ENCODE results near the gene FOXP1.

The FOXP1 gene

DNA sequence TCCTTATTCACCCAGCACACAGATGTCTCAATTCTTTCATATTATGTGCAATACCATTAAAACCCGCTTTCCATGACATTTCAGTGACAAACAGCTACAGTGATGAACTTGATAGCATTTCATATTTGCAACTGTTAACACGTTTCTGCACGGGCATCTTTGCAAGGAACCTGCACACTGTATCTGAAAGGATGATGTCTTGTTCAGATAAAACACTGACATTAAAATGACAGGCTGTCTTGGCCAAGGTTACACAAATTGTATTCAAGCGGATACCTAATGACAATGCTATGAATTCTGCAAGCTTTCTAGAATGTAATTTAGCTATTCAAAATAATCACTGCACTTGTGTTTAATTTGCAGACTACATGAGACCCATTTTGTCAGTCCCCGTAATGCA is 529.2 kb downstream of the FOXP1 start:
- no peak for DNase-seq (ENCODE audit: low read depth)

DNA sequence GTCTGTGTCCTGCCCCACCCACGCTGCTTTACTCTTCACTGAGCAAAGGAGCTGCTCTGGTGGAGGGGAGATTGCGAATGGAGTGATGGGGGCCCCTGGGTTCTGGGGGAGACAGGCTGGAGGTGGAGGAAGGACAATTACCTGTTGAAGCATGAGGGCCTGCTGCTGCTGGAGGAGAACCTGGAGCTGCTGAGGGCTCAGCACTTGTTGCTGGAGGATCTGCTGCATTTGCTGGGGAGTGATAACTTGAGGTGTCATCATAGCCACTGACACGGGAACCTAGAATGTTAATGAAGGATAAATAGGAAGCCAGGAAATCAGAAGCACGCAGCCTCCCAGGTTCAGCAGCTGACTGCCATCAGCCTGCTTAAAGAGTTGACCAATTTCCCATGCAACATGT is 530.0 kb downstream of the FOXP1 start:
- DNase-seq (ENCODE audit: low read depth), result no peak

DNA sequence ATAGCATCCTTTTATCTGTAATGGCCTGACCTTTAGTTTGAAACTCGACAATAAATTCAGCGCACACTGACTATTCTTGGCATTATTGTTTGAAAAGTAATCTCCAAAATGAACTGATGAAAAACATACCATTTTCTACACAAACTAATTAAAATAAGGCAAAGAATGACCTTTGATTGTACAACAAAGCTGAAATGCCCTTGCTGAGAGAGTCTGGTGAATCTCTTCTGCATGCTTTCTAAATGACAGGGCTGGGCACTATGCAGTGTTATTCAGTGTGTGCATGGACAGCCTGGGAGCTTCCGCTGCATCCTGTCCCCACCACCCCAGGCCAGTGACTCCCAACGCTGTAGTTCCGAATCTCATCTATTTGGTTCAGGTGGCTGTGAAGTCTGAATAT is 530.8 kb downstream of the FOXP1 start:
- DNase-seq (ENCODE audit: low read depth), result no peak

DNA sequence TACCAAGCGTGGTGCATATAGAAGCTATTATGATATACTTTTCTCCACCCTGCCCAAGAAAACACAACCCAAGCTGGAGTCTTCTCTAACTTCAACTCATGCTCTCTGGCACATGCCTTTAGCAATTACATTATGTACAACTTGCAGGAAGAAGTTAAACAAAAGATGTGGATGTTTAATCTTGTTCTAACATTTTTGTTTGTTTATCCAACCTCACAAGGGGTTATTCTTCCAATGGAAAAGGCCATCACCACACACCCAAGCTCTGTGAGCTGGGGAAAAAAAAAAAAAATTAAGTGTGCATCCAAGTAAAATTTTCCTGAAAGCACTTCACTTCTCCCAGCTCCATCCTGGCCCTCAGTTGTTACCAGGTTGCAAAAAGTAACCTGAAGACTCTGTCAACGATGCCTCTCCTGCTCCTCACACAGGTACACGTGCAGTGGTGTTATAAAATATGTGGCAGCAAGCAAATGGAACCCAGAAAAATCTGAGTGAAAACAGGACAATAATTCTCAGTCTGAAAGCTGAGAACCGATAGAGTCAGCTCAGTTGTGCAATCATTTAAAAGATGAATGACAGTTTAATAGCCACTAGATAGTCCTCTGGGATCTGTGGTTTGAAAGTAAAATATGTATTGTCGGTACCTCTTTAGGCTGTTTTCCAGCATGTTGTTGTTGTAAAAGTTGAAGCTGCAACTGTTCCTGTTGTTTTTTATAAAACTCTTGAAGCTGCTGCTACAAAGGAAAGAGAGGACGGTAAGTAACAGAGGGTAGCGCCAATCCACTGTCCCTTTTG is 531.4 kb downstream of the FOXP1 start:
- DNase-seq (ENCODE audit: low read depth), result no peak

DNA sequence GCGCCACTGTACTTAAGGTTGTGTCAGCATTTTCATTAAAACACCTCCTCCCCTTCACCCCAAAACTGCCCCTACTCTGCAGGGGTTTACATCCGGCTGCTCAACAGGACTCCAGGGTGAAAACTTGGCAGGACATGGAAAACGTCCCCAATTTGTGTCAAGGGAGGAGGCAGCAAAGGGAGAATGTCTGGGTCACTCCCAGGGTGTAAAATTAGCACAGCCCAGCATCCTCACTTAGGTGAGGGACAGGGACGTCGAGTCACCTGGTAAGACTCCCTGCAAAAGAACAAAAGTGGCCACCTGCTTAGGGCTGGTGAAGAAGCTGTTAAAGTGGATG is 532.3 kb downstream of the FOXP1 start:
- DNase-seq (ENCODE audit: low read depth), result no peak

DNA sequence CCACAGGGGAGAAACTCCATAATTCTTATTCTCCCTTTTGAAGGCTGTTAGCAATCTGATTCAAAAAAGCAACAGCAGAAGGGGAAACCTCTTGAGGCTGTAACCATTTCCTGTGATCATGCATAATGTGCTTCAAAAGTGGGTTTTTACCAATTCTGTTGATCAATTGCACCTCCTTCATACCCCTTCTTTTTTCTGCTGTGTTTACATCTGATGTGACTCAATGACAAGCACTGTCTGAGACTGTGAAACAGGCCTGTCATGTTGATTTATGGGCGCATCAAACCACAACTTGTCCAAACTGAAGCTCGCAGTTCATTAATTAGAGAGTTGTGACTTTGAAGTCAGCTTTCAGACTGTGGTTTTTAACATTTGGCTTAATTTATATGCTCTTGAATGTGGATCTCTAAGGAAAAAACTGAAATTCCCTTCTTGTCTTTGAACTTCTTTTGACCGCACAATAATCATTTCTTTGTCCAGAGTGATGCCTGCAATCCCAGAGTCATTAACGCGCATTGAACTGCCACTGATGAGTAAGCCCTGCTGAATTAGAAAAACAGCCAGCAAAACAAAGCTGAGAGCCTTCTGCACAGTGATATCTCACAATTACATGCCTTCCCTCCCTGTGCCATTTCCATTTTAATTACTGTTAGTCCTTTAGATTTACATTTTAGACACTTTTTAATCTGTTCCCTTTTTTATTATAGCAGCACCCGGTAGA is 532.8 kb downstream of the FOXP1 start:
- no peak for DNase-seq (ENCODE audit: low read depth)

DNA sequence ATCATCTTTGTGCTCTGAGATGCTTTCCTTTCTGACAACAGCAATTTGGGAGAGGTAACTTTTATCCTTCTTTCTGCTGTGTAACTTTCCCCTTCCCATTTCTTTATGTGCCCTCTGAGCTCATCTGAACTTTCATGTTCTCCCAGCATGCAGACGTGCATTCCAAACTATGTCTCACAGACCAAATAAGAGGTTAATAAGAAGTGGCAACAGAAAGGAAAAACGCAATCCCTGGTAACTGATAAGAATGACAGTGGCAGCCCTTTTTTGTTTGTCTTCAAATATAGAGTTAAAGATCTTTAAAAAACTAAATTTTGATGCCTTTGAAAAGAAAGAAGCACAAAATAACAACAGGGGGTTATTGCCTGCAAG is 533.4 kb downstream of the FOXP1 start:
- DNase-seq (ENCODE audit: low read depth), result no peak

DNA sequence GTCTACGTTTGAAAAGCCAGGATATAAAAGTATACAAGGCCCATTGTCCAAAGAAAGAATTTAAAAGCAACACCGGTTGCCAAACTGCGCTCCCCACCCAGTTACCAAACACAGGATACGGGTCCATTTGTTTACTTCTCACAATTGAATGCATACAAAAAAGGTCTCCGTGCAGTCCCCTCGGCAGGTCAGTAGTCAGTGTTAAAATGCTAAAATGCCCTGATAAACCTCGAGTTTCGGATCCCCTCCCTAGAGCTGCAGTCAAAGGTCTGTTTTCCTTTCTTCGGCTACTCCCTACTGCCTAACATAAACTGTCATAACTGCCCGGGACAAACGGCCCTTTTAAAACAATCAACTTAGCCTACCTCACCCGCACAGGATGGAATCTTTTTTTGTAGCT is 534.6 kb downstream of the FOXP1 start:
- no peak for DNase-seq (ENCODE audit: low read depth)

DNA sequence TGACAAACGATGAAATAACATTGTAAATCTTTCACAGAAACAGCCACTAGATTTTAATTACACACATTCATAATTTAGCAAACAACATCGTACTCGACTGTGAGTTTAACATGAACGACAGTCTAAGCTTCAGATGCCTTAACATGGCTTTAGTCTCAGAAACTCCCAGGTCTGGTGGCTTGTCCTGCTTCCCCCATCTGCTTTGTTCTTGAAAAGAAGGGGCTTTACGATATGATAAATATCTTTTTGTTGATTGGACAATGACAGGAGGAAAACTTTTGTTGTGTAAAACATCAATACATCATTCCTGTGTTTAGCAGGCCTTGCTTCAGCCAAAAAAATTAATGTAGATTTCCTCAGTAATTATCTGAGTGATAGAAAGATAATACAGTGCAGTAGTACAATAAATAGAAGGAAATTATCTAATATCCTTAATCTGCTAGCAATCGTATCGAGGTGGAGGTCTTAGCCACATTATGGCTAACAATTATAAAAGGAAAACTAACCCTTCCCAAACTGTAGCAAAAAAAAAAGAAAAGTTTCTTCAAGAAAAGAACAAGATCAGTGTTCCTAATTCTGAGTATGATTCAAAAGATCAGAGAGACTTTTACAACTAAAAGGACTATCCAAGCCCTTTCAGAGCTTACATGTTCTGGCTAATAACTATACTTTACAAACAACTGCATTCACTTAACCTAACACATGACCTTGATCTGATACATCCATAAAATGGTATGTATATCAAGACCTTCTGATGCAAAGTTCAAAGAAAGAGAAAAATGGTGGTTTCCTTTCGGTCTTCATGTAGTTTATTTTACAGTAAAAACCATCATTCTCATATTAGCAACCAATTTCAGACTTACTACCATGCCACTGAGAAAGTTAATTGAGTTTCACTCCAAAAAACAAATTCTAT is 535.7 kb downstream of the FOXP1 start:
- DNase-seq (ENCODE audit: low read depth), result no peak

DNA sequence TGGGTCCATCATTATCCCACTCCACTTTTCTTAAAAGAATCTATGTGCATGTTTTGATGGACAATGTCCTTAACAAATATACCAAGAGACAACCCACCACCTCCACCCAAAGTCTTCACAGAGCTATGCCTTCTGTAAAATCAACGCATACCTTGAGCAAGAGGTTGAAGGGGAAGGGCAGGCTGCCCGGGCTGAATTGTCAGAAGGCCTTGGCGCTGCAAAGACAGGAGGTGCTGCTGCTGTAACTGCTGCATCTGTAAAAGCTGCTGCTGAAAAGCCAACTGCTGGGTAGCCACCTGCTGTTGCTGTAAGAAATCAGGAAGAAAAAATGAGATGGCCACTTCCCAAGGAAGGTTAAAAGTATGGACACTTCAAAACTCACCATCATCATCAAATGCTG is 536.7 kb downstream of the FOXP1 start:
- DNase-seq (ENCODE audit: low read depth), result no peak

DNA sequence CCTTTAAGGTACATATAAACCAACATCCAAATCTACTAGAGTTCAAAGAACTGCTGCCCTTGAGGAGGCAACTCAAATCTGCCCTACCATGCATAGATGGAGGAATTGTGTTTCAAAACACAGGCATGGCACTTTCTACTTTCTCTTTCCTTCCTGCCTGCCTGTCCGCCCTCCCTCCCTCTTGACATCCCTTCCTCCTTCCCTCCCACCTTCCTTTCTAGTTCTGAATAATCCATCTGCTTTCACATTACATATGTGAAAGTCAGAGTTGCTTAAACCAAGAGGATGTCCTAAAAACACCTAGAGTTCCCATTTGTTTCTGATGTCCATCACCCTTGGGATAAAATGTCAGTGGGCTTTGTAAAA is 537.6 kb downstream of the FOXP1 start:
- no peak for DNase-seq (ENCODE audit: low read depth)

DNA sequence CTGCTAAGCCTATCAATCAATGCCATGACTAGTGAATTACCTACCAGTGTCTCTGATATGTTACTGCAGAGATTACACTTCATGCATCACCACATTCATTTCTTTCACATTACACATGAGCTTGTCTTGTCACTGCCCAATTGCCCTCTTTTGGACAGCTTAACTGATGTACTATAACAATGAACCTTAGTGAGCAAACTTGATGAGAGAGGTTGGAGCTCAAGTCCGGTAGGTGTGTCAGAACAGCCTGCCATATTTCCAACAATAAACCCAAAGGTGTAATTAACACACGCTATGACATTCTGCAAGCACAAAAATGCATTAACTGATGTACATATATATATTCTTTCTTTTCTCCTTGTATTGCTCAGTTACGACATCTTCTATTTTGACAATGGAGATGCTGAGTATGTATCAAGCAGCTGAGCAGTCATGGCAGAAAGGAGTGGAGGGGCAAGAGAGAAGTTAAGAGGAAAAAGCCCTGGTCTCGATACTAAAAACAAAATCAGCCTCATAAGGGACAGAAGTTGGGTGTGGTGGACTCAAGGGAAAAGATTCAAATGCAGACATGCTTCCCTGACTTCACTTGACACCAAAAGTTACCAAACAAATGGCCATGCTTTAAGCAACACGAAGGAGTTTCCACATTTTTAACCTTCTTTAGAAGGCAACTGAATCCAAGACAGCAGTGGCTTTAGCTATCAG is 538.2 kb downstream of the FOXP1 start:
- no peak for DNase-seq (ENCODE audit: low read depth)

DNA sequence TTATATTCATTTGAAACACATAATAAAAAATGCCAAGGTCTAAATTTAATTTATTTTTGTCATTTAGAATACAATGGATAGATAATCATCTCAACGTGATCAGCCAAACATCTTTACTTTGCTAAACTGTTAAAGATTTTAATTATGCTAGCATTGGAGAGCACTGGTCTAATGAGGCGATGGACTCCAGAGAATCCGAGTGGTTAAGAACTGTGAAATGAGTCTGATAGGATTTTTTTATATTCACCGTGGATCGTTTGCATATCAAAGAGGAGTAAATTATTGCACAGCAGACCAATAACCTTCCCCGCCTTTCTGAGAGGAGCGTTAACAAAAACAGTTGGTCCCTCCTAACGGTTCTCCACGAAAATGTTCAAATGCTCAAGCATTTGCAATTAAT is 540.8 kb downstream of the FOXP1 start:
- DNase-seq (ENCODE audit: low read depth), result no peak

DNA sequence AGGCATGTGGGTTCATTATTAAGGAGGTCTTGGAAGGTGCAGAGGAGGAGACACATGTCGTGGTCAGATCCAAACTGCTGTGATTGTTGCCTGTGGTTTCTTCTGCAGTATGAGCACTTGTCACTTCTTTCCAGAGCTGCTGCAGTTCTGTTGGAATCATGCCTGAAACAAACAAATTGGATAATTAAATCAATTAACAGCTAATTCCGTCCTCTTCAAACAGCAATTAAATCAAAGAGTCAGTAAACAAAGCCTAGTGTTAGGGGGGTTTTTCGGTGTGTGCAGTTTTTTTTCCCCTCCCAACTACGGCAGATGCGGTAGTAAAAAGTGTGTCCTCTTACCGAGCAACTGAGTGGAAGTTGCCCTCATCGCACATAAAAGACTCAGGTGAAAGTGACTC is 542.2 kb downstream of the FOXP1 start:
- DNase-seq (ENCODE audit: low read depth), result no peak

DNA sequence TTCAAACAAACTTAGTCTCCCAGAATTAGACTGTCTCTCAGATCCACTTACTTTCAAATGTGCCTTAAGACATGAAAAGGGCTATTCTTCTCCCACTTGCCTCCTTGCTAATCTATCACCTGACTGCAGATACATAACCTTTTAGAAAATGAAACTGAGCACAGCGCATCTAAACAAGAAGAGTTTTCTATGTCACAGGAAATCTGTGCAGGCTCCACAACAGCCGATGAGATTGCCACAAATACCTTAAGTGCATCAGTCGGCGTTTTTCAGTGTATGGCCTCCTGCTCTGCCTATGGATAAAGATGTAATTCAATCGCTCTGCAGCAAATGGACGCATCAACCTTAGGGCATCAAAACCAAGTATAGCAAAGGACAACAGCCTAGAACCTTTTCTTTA is 544.2 kb downstream of the FOXP1 start:
- no peak for DNase-seq (ENCODE audit: low read depth)

DNA sequence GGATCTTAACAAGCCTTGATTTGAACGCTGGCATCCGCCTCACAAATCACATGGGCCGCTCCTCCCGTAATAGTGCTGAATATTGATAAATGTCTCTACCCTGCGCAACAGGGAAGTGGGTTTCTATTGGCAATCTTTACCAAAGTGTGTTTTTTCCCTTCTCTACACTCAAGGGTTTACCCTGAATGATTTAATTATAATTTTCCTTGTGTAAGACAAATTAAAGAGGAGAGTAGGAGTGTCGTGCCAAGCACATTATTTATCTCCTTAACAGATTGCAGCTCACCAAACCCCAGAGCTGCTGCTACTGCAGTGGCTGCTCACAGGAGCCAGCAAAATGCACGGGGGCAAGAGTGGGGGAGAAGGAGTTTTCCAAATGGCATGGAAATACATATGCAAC is 545.8 kb downstream of the FOXP1 start:
- DNase-seq (ENCODE audit: low read depth), result no peak

DNA sequence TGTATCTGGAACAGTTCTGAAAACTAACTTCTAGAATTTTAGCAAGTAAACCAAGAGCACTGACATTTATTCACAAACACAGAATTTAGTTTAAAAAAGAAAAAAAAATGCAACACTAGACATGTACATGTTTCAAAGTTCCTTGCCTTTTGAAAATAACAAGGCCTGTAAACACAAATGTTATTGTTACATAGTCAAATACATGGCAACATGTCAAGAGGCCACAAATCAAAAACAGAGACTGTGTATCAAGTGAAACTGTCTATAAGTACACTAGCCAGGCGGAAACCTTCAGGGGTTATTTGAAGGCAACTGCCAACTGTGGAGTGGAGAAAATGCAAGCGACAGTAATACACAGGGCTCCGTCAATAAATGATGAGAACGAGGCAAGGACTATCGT is 547.6 kb downstream of the FOXP1 start:
- no peak for DNase-seq (ENCODE audit: low read depth)

DNA sequence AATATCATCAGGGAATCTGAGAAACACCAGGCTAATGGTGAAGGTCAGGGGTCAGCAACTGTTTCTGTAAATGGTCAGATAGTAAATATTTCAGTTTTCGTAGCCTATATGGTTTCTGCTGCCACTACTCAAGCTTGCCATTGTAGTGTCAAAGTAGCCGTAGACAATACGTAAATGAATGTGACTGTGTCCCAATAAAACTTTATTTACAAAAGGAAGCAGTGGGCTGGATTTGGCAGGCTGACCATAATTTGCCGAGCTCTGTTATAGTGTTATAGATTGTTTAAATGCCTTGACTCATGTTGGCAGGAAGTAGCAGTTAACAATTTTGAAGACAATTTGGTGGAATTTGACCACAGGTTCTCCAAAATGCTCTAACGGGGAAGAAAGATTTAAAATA is 548.2 kb downstream of the FOXP1 start:
- no peak for DNase-seq (ENCODE audit: low read depth)

DNA sequence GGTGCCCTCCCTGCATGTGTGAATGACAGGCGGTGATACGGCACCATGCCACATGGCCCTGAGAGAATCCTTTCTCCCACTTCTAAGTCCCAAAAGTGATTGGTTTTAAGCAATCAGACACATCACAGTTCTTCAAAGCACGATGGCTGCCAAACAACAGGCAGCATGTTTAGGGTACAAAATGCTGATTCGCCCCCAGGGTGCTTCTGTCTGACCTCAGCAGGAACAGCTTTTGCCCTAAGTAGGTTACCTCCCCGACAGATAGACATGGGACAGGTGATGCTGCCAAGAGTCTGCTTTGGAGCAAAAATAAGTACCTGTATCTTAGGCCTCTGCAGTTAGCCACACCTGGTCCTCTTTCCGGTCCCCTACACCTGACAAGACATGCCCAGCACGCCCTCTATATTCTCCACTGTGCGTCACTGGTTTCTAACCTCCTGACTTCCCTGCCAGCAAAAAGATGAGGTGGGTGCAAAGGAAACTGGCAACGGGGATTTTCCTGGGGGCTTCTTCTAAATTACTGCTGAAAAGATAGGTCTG is 549.8 kb downstream of the FOXP1 start:
- no peak for DNase-seq (ENCODE audit: low read depth)

DNA sequence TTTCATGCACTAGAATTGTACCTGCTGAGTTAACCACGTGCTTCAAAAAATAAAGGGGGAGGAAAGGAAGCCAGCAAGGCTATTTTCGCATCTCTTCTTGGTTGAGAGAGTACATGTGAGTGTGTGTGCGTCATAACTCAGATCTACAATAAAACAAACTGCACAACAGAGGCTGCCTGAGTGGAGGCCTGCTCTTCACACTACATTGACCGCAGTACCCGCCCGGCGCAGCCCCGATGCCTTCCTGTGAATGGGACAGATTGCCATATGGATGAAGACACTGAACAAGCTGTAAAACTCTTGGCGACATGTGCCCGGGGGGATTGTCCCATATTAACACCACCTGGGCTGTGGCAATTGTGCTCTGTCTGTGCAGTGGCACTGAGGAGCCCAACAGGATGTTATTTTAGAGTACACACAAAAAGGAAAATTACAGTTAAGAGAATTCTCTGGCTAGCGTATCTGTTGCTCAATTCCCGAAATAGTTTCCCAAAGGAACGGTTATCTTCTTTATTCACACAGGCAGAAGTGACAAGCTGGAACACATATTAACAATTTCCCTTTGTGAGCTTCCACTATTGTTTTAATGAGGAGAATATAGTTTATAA is 551.5 kb downstream of the FOXP1 start:
- no peak for DNase-seq (ENCODE audit: low read depth)

DNA sequence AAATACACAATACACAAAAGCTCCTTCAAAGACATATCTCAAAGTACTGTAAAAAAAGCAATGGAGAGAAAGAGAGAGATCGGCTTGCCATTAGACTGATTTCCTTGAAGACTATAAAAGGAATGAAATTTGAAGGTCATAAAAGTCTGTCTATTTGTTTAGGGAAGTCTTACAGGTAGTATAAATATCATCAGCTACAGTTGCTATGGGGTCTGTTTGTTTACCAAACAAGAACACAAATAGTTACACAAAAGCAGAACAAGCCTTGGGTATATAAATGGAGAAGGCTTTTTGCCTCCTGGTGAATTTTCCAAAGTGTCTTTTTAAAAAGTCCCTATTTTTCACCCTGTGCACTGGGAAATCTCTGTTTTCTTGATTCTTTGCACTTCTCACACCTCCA is 552.3 kb downstream of the FOXP1 start:
- DNase-seq (ENCODE audit: low read depth), result no peak

DNA sequence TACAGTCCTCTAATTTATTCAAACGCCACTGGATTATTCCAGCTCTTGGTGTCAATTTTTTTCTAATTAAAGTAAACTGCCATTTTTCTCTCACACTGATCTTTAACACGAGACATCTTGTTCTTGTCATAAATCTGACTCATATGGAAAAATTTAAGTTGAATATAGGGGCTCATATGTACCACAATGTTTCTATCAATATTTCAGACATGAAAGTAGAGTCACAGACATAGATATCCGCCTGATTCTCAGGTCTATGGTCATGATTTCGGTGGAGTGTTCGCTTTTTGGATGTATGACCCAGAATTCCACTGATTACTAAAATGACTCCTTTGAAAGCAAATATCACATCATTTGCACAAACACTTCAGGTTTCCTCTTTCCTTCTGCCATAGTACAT is 552.8 kb downstream of the FOXP1 start:
- no peak for DNase-seq (ENCODE audit: low read depth)

Measured in stimulated activated CD8-positive, alpha-beta memory T cell treated with anti-CD3 and anti-CD28 coated beads, Interleukin-12 subunit alpha, Interleukin-12 subunit beta, amount 100 ng/mL, for 4 hours (primary cell).